Aorta (tissue), 5 donors: ENCODE results near the gene IL12RB1. TPM values are rescaled to one million over a fixed set of nuclear protein-coding genes. Genes with fewer than 3 reads are reported as not detected.

ENCODE experiments used
- ATAC-seq: fragments of 200-7000 bp; cut with Tn5 transposase; one replicate; pipeline ENCODE4 v1.9.1; 2022; ENCODE audit warnings: moderate library complexity; ENCODE audit not compliant: low FRiP score
- DNase-seq, 2 donors: peaks; one replicate each; pipeline ENCODE4 v3.0.0-alpha.2; 2020
- H3K27ac ChIP-seq, 2 donors: one replicate each; pipeline ENCODE4 v1.5.1; 2013; ENCODE audit warnings: low read length in 2 of 2, mild to moderate bottlenecking in 2 of 2, moderate library complexity in 2 of 2, control low read depth in 1 of 2, inconsistent platforms in 1 of 2, low read depth in 1 of 2
- H3K27me3 ChIP-seq, 2 donors: one replicate each; pipeline ENCODE4 v1.6.1; 2013; ENCODE audit warnings: control low read depth in 1 of 2, low read length in 1 of 2, mild to moderate bottlenecking in 1 of 2, moderate library complexity in 1 of 2; ENCODE audit not compliant: insufficient read depth in 2 of 2, control insufficient read depth in 1 of 2
- H3K36me3 ChIP-seq, 2 donors: one replicate each; pipeline ENCODE4 v1.6.1; 2013; ENCODE audit warnings: control low read depth in 1 of 2, low read length in 1 of 2, mild to moderate bottlenecking in 1 of 2; ENCODE audit not compliant: insufficient read depth in 2 of 2, control insufficient read depth in 1 of 2
- H3K4me1 ChIP-seq, 2 donors: one replicate each; pipeline ENCODE4 v1.6.1; 2013; ENCODE audit warnings: low read length in 2 of 2, control low read depth in 1 of 2, mild to moderate bottlenecking in 1 of 2, moderate library complexity in 1 of 2; ENCODE audit not compliant: insufficient read depth in 2 of 2, control insufficient read depth in 1 of 2
- H3K4me3 ChIP-seq, 2 donors: one replicate each; pipeline ENCODE4 v1.5.1; 2013; ENCODE audit warnings: low read length in 2 of 2, control low read depth in 1 of 2, mild to moderate bottlenecking in 1 of 2
- H3K9me3 ChIP-seq: one replicate; pipeline ENCODE4 v1.6.1; 2013; ENCODE audit warnings: mild to moderate bottlenecking, low read length; ENCODE audit not compliant: control insufficient read depth
- WGBS, 2 donors: extraction: QIAGEN DNeasy Blood & Tissue Kit; methylation state at CpG; one replicate each; pipeline ENCODE4 v1.1.7; 2013; 5-methylcytosine and 5-hydroxymethylcytosine counted together
- intact Hi-C, 2 donors: fragments of 100-400 bp; cut with DNase I; formaldehyde crosslinking; loops; one replicate each; pipeline versions ENCODE4 v1.14.2 to v1.15.0; 2022
- polyA plus RNA-seq, 2 donors: library from polyadenylated mRNA; stranded (reverse); fragments of 200-250 nt; gene quantifications; one replicate each; pipeline ENCODE4 v1.2.3, GENCODE V29; 2013
- total RNA-seq, 2 donors: library from RNA; stranded (reverse); fragmentation: NEBNext Ultra II Directional; extraction: Animal tissue kit (Norgen Biotek cat#: 25700); gene quantifications; one replicate each; pipeline ENCODE4 v1.2.1, GENCODE V29; 2021
- donor health status: healthy with polysubstance abuse.
- donor health status: Bipolar disorder and iron deficiency.
- donor health status: DM: no; HTN: no; CAD: no.
- donor health status: DM: no; HTN: no; CAD: no.
- donor health status: DM: yes; HTN: yes; CAD: no.

Gene IL12RB1
- total and polyA plus RNA-seq, 4 donors = 0.69 to 2.6 (median 1.2) TPM

DNA sequence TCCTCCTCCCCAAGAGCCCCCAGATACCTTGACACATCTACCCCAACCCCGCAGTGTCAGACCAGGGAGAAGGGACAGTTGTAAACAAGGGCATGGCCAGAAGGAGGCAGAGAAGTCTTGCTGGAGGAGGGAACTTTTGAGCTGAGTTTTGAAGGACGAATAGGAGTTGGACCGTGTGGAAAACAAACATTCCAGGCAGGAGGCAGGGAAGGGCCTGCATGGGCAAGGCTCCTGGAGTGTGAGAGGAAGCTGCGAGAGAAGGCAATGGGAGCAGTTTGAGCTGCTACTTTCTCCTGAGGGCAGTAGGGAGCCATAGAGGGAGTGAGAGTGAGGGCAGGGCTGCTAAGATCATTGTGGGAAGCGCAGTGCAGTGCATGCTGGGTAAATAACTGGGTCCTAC, 23.3 kb downstream of the IL12RB1 start:
- no peak for ATAC-seq
- intact Hi-C loops = no loop called here

GRCh38 chr19:18062028-18062427, 24.7 kb downstream of the IL12RB1 start:
- no peak for DNase-seq
- H3K9me3 ChIP-seq = no peaks in the 10 kb centered on the region
- ATAC-seq = no peak
- no peak overlapping the region for H3K27ac ChIP-seq
- WGBS, 2 donors = 56 to 60% methylated on average over 8 of the region's 8 CpGs
- intact Hi-C loops = no loop called here
- H3K4me1 ChIP-seq = no peaks in the 10 kb centered on the region
- H3K27me3 ChIP-seq = no peaks in the 10 kb centered on the region
- no peak overlapping the region for H3K4me3 ChIP-seq
- H3K36me3 ChIP-seq = no peaks in the 10 kb centered on the region

More for the DNA sequence above, 23.3 kb downstream of the IL12RB1 start:
- 62 to 69% methylated on average over 5 of the region's 5 CpGs for WGBS, 2 donors
- Histone ChIP-seq H3K36me3 (no peaks in the 10 kb centered on the region), H3K4me1 (no peaks in the 10 kb centered on the region), H3K27ac (no peak overlapping the region), H3K27me3 (no peaks in the 10 kb centered on the region), H3K4me3 (no peak overlapping the region), H3K9me3 (no peaks in the 10 kb centered on the region)
- no peak for DNase-seq

DNA sequence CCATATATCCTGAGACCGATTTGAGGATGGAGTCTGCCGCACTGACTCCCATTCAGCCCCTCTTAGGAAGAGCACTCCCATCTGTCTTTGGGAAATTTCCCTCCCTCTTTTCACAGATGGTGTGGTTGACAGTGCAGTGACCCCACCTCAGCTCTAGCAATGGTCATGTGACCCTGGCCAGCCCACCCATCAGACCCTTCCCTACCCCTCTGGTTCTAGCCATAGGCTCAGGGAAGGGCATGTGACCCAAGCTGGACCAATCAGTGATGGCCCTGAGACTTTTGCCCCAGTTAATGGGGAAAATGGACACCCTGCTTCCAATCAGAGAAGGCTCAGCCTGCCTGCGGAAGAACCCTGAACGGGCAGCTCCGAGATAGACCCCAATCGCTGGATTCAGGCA, 26.3 kb downstream of the IL12RB1 start:
- ATAC-seq (no peak), DNase-seq (no peak)
- Histone ChIP-seq H3K27me3 (no peaks in the 10 kb centered on the region), H3K27ac (no peak overlapping the region), H3K4me1 (no peaks in the 10 kb centered on the region), H3K36me3 (no peaks in the 10 kb centered on the region), H3K9me3 (no peaks in the 10 kb centered on the region), H3K4me3 (no peak overlapping the region)
- 86 to 87% methylated on average over 6 of the region's 6 CpGs for WGBS, 2 donors
- intact Hi-C loops = no loop called here

DNA sequence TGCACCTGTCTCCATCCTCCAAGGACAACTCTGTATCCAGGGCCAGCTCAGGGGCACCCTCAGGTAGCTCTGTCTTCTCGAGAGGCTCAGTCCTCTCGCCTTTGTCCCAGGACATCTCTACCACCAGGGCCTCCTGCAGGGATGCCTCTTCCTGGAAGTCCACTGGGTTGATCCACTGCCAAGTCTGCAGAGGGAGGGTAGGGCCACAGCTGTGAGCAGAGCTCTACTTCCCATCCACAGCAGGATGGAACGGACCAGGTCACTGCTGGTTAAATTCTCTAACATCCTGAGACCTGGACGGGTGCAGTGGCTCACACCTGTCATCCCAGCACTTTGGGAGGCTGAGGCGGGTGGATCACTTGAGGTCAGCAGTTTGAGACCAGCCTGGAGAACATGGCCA, 26.8 kb downstream of the IL12RB1 start:
- DNase-seq = no peak

GRCh38 chr19:18059297-18059696, 27.4 kb downstream of the IL12RB1 start:
- intact Hi-C loops = loop anchor here (2.0 to 5.0 kb wide), 2 partner anchors 52 to 112 kb away; no protein-coding TSS in a partner anchor

More for the DNA sequence above, 26.8 kb downstream of the IL12RB1 start:
- Histone ChIP-seq H3K4me3 (no peak overlapping the region), H3K27ac (no peak overlapping the region), H3K27me3 (no peaks in the 10 kb centered on the region), H3K9me3 (no peaks in the 10 kb centered on the region), H3K4me1 (no peaks in the 10 kb centered on the region), H3K36me3 (no peaks in the 10 kb centered on the region)
- intact Hi-C loops = loop anchor here (2.0 to 5.0 kb wide), 2 partner anchors 53 to 113 kb away; no protein-coding TSS in a partner anchor
- ATAC-seq = no peak
- 80 to 83% methylated on average over 5 of the region's 5 CpGs for WGBS, 2 donors

DNA sequence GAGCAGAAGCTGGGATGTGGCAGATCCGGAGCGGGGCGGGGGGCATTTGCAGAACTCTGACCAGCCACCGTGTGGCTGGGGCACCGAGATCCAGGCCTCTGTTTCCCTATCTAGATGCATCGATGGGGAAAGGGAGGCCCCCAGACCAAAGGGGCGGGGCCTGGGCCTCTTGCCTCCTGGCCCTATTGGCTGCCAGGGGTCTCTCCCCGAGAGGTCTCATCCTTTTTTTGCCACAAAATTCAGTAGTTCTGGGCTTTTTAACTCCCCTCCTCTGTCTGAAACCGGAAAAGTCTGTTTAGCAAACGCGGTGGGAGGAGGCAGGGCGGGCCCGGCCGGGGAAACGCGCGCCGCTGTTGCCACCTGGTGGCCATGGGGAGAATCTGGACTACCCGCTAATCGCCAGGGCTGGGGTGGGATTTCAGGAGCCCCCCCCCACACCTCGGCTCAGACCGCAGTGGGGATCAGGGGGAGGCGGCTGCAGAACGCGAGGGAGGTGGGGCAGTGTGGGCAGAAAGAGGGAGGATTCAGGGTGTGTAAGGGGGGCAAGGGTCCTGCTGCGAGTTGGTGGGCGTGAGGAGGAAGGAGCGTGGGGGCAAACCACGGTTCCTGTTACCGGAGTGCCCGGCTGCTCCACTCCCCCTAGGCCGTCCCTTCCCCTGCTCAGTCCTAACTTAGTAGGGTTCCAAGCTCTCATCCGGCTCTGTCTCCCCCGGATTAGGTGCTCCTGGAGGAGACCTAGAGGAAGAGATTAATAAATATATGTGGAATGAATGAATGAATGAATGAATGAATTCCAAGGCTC, 28.3 kb downstream of the IL12RB1 start:
- Histone ChIP-seq H3K4me1 (no peaks in the 10 kb centered on the region), H3K9me3 (no peaks in the 10 kb centered on the region), H3K4me3 (no peak overlapping the region), H3K27me3 (no peaks in the 10 kb centered on the region), H3K27ac (peak overlapping the region in 1 of 2 donors; percentile 42), H3K36me3 (no peaks in the 10 kb centered on the region)
- intact Hi-C loops = loop anchor here (1.0 to 5.0 kb wide), 3 partner anchors 51 to 111 kb away; no protein-coding TSS in a partner anchor
- 4 to 5% methylated on average over 33 to 34 of the region's 34 CpGs for WGBS, 2 donors
- ATAC-seq (peak; percentile 94), DNase-seq (peak; percentile 85 to 94)

More at GRCh38 chr19:18059297-18059696, 27.4 kb downstream of the IL12RB1 start:
- Histone ChIP-seq H3K36me3 (no peaks in the 10 kb centered on the region), H3K9me3 (no peaks in the 10 kb centered on the region), H3K27me3 (no peaks in the 10 kb centered on the region), H3K4me3 (no peak overlapping the region), H3K4me1 (no peaks in the 10 kb centered on the region), H3K27ac (no peak overlapping the region)
- 62 to 71% methylated on average over 8 of the region's 8 CpGs for WGBS, 2 donors
- no peak for DNase-seq
- ATAC-seq = no peak

GRCh38 chr19:18057557-18057956, 29.2 kb downstream of the IL12RB1 start:
- no peaks in the 10 kb centered on the region for H3K4me1 ChIP-seq
- DNase-seq = peak in 1 of 2 donors; percentile 69
- H3K27ac ChIP-seq = no peak overlapping the region
- no peaks in the 10 kb centered on the region for H3K9me3 ChIP-seq
- H3K36me3 ChIP-seq = no peaks in the 10 kb centered on the region
- intact Hi-C loops = loop anchor here in 1 of 2 donors (5.0 kb wide), 1 partner anchor 110 kb away; no protein-coding TSS in a partner anchor
- H3K27me3 ChIP-seq = no peaks in the 10 kb centered on the region
- H3K4me3 ChIP-seq = no peak overlapping the region
- WGBS, 2 donors = 90 to 92% methylated on average over 6 of the region's 6 CpGs
- peak; percentile 23 for ATAC-seq

DNA sequence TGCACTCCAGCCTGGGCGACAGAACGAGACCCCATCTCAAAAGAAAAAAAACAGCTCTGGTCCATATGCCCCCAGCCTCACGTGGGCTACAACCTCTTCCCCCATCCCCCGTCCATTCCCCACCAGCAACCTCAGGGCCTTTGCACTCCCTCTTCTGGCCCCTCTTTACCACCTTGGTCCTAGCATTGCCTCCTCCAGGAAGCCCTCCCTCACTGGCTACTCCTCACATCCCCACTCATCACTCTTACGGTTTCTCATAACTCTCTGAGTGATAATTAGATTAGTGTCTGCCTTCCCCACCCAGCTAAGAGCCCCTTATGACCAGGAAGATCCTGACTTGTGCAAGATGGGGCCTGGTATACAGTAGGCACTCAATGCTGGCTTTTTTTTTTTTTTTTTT, 30.8 kb downstream of the IL12RB1 start:
- intact Hi-C loops = loop anchor here in 1 of 2 donors (5.0 kb wide), 1 partner anchor 109 kb away; no protein-coding TSS in a partner anchor
- ATAC-seq (no peak), DNase-seq (no peak)
- Histone ChIP-seq H3K27ac (no peak overlapping the region), H3K9me3 (no peaks in the 10 kb centered on the region), H3K36me3 (no peaks in the 10 kb centered on the region), H3K27me3 (no peaks in the 10 kb centered on the region), H3K4me3 (no peak overlapping the region), H3K4me1 (no peaks in the 10 kb centered on the region)
- WGBS, 2 donors = 84 to 90% methylated on average over 5 of the region's 5 CpGs
